ENCODE measurements around the gene CACNA1B.
"Not testable (repeated sequence)": the region's sequence is repeated elsewhere in the genome, so short reads cannot be mapped to it uniquely, and the experiment has no call there.

The CACNA1B gene

DNA sequence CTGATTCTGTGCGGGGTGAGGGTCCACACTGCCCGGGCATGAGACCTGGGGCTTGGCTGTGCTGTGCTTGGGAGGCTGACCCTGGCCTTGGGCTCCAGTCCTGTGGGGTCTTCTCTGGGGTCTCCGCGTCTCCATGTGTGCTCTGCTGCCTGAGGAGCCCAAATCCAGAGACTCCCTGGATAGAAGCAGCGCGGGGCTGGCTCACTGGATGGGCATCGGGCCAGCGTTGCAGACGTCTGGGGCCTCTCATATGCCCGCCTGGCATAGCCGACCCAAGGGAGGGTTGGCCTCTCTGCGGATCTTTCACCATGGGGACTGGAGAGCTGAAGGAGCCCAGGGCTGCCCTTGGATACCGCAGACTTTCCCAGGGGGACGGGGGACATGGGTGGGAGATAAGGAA lies 12.4 kb downstream of the CACNA1B start:
- not testable (repeated sequence) for DNase-seq (ENCODE audit: low spot score)

DNA sequence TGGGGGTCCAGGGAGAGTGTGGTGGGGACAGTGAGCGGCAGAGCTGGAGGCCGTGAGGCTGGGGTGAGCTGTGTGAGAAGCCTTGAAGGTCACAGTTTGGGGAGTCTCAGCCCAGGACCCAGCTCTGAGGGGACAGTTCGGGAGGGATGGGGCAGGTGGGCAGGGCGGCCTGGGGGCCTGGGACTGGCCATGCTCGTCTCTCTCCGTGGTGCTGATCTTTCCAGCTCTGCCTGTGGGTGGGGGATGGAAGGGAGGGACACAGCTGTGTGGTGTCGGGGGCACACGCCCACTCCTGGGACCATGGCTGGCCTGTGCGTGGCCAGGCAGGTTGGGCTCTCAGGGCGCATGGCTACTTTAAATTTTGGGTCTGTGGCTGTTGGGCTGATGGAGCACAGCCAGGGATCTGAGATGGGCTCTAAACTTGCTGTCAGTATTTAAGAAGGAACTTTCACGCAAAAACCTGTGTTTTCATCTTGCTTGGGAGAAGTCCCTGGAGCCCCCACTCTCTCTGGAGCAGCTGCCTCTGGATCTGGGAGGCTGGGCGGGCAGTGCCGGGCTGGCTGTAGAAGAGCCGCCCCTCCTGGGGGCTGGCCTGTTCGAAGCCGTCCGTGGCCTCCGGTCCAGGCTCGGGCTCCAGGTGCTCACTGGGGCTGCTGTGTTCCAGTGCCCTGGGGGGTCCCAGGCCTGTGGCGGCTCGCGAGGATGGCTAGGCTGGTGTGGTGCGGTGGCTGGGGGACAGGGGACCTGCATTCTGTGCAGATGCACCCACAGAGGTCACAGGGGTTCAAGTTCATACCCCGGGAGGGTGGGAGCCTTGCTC lies 13.4 kb downstream of the CACNA1B start:
- DNase-seq (ENCODE audit: low spot score) = not testable (repeated sequence)

DNA sequence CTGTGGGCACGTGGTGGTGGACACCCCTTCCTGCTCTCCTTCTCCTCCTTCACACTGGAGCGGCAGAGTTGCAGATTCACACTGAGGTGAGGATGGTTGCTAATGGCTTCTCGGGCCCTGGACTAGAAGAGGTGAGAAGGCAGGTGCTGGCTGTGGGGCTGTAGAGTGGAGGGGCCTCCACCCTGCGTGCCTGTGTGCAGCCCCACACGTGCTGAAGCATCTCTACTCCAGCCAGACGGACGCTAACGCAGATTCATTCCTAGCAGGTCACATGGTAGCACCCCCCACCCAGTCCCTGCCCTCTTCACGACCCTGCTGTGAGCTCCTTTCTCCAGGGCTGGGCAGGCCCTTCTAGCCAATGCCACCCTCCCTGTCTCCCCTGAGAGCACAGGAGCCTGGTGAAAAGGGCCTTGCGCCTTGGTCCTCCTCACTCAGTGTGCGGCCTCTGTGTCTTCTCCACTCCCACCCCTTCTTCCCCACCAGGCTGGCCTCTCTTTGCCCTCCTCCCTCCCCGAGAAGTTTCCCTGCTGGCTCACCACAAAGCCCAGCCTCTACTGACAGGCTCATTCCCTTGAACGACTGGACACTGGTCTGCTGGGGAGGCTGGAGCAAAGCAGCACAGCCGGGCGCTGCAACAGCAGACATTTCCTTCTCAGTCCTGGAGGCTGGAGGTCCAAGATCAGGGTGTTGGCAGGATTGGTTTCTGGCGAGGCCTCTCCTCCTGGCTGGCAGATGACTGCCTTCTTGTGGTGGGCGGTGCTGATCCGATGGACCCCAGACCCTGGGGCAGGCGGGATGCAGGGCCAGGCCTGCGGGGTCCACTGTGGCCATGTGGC lies 14.2 kb downstream of the CACNA1B start:
- no peak for DNase-seq (ENCODE audit: low spot score)

DNA sequence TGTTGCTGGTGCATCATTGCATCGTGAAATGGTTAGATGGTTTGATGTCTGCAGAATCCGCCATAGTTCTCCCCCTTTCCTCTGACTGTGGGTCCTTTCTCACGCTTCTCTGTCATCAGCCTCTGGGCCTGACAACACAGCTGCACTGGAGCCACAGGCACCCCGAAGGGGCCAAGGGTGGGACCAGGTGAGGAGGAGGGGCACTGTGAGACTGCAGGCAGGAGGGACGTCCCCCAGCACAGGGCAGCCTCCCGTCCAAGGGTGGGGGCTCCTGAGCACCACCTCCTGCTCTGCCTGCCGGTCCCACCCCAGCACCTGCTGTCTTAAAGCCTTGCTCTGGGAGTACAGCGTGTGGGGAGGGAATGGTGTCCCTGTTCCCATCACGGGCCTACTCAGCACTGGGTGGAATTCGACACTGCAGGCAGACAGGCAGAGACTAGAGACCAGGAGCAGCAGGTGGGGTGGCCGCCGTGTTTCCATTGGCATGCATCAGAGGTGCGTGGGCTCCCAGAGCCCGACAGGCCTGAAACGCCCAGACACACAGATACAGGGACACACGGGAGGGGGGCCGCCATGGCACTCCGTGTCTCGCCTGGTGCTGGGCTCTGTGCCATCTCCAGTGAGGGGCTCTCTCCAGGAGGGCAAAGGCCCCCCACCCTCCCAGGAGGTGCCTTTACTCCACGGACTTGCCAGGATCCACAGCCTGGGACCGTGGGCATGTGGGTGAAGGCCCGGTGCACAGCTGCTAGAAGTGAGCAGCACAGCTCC lies 15.0 kb downstream of the CACNA1B start:
- DNase-seq (ENCODE audit: low spot score) = no peak

DNA sequence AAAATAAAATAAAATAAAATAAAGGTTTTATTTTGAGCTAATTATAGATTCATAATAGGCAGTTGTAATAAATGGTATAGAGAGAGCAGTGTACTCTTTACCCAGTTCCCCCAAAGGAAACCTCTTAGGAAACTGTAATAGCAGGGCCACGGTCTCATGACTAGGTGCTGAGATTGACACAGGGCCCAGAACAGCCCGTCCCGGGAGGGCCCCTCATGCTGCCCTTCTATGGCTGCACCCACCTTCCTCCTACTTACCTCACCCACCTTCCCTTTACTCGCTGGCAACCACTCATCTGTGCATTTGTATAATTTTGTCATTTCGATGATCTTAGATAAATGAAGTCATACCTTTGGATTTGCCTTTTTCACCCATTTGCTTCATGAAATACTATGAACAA lies 16.1 kb downstream of the CACNA1B start:
- no peak for DNase-seq (ENCODE audit: low spot score)

DNA sequence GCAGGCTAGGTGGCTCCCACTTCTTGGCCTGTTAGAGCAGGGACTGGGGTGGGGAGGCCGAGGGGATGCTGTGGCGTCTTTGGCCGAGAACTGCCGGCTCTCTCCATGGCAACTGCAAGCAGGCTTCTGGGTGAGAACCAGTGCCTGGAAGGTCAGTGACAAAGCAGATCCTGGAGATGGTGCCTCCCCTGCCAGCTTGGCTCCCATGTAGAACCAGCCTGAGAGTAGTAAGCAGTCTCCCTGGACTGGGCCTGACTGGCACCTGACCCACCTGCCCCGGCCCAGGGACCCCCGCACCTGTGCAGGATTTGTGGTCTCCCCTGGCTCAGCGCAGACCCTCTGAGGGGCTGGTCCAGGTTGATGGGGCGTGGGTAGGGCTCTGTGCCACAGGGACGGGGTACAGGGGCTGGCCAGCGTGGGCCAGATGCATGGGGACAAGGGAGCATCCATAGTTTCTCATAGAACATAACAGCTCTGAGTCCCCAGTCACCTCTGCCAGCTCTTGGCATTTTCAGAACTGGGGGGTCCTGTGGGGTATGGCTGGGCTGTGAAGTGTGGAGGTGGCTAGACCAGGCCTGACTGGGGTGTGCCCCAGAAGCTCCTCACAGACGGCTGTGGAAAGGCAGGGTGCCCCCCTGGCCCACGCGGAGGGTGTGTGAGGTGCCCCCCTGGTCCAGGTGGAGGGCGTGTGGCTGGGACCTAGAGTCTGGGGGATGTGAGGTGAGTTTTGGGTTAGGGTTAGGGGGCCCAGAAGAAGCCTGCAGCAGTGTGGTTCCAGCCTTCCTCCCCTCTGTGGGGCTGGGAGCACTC lies 22.2 kb downstream of the CACNA1B start:
- no peak for DNase-seq (ENCODE audit: low spot score)

DNA sequence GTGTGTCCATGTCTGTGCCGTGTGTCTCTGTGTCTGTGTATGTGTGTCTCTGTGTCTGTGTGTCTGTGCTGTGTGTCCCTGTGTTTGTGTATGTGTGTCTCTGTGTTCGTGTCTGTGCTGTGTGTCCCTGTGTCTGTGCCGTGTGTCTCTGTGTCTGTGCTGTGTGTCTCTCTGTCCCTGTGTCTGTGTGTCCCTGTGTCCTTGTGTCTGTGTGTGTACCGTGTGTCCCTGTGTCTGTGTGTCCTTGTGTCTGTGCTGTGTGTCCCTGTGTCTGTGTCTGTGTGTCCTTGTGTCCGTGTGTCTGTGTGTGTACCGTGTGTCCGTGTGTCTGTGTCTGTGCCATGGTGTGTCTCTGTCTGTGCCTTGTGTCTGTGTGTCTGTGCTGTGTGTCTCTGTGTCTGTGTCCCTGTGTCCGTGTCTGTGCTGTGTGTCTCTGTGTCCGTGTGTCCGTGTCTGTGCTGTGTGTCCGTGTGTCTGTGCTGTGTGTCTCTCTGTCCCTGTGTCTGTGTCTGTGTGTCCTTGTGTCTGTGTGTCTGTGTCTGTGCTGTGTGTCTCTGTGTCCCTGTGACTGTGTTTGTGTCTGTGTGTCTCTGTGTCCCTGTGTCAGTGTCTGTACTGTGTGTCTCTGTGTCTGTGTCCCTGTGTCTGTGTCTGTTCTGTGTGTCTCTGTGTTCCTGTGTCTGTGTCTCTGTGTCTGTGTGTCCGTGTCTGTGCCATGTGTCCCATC lies 23.2 kb downstream of the CACNA1B start:
- no peak for DNase-seq (ENCODE audit: low spot score)

DNA sequence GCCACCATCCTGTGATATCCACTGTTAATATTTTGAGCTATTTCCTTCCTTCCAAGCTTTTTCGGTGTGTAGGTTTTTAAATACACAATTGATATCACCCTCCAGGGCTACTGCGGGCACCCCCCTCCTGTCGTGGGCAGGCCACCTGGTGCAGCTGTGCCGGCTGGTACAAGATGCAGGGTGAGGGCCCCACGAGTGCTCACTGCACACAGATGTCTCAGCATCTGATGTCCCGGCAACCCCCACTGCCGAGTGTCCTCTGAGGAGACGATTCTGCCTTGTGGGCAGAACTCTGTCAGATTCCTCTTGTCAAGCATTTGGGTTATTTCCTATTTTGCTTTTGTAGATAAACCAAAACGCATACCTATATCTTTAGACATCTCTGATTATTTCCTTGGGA lies 25.1 kb downstream of the CACNA1B start:
- DNase-seq (ENCODE audit: low spot score) = no peak

DNA sequence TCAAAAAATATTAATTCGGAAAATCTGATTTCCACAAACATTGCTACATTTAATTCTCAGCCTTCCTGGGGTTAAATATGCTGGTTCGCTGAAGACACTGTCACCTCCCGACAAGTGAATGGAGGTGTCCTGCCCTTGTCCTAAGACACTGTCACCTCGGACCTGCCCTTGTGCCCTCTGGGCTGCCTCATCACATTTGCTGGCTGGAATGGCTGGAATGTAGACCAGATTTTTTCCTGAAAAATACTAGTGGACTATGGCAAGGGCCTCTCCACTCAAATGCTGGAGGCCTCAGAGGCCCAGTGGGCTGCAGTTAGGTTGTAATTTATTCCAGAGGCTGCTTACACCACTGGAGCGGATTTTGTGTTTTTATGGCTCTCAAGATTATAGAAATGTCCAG lies 28.2 kb downstream of the CACNA1B start:
- DNase-seq (ENCODE audit: low spot score) = no peak

DNA sequence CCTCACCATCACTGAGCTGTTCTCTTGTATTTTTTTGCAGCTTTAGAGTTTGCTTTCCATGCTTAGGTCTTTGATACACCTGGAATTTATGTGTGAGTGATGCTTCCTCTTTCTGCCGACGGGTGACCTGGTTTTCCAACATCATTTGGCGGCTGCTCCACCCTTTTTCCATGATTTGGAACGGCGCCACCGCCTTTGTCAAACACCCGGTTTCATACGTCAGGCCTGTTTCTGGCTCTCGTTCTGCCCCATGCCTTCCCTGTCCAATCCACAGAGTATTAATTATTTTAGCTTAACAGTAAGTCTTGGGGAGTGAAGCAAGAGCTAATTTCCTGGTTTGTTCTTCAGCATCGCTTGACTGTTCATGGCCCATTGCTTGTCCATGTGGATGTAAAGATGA lies 30.2 kb downstream of the CACNA1B start:
- DNase-seq (ENCODE audit: low spot score) = no peak

DNA sequence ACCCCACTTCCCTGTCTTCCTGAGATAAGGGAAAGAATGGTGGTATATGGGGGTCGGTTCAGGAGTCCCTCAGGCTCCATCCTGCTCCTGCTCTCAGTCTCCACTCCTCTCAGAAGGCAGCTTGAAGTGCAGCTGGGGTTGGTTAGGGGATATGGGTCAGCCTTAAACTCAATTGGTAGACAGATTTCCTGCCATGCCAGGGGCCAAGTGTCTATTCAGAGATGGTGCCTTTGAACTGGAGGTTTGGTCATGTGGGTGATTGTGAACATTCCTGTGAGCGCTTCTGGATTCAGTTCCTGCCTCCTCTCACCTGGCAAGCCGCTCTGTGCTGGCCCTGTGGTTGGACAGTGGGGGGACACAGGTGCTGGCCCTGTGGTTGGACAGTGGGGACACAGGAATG lies 35.1 kb downstream of the CACNA1B start:
- no peak for DNase-seq (ENCODE audit: low spot score)

DNA sequence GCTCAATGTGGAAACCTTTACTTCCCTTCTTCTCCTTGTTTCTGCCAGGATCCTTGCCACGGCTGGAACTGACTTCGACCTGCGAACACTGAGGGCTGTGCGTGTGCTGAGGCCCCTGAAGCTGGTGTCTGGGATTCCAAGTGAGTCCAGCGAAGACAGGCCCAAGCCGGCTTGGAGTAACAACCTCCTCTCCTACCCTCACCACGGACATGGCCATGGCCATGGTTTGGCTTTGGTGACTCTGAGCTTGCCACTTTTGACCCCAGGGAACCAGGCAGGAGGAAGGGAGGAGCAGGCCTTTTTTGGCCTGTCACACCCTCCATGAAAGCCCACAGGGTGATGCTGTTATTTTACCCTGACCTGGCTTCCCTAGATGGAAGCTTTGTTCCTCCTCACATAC lies 35.5 kb downstream of the CACNA1B start:
- DNase-seq (ENCODE audit: low spot score) = no peak

DNA sequence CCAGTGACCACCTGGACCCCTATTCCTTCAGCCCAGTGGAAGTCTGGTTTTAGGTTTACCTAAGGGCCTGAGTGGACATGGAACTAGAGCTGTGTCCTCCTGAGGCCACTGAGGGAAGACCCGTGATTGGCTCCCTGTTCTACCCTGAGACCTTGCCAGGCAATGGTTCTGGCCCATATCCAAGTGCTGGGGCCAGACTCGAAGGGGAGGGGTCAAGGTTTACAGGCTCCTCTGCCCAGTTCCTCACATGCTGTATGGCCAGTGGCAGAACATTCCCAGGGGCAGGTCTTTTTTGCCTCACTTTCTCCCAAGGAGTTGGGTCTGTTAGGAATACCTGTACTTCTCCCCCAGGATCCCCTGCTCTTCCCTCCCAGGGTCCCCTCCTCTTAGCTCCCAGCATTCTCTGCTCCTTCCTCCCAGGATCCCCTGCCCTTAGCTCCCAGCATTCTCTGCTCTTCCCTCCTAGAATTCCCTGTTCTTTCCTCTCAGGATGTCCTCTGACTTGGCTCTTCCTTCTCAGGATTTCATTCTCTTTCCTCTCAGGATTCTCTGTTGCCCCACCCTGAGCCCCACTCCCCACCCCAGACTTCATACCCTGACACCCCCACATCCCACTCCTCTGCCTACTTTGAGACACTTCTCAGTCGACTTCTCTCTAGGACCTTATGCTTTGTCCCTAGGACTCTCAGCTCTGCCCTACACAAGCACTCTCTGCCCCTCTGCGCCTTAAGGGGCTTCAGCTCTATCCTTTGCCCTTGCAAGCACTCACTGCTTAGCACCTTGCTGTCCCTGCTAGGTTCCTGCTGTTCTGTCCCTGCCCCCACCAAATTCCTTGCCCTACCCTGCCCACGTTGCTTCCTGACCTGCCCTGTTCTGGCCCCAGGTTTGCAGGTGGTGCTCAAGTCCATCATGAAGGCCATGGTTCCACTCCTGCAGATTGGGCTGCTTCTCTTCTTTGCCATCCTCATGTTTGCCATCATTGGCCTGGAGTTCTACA lies 36.5 kb downstream of the CACNA1B start:
- DNase-seq (ENCODE audit: low spot score) = no peak

DNA sequence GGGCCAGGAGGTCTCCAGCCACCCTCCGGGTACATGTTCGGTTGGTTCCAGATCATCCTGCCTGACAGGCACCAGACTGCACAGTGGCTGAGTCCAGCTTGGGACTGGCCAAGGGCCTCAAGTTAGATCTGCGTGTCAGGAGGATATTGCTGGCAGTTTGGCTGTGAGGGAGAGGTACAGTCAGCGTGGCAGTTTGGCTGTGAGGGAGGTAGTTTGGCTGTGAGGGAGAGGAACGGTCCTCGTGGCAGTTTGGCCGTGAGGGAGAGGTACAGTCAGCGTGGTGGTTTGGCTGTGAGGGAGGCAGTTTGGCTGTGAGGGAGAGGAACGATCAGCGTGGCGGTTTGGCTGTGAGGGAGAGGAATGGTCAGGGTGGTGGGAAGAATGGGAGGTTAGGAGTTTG lies 39.0 kb downstream of the CACNA1B start:
- DNase-seq (ENCODE audit: low spot score) = no peak

DNA sequence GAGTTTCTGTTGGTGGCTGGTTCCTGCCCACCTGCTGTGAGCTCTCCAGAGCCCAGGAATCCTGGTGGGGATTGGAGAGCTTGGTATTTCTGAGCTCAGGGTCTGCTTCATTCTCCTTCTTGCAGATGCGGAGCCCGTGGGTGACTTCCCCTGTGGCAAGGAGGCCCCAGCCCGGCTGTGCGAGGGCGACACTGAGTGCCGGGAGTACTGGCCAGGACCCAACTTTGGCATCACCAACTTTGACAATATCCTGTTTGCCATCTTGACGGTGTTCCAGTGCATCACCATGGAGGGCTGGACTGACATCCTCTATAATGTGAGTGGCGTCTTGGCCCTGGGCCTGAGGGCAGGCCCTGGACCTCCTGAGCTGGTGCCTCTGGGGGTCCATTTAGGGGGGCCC lies 39.5 kb downstream of the CACNA1B start:
- DNase-seq (ENCODE audit: low spot score) = no peak

DNA sequence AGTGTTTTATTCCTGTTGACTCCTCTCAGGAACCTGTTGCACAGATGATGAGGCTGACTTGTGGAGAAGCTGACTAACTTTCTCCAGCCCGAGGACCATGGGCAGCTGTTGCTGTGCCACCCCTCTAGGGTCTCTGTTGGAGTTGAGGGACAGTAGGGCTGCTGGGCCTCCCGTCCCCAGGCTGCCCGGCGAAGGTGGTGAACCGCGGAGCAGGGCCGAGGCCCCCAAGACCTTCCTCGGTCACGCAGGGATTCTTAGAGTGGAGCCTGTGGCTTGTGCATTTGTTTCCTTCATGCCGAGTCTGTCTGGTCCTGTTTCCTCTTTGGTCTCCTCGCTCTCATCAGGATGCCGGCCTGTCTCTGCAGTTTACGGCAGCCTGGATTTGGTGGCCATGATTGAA lies 40.2 kb downstream of the CACNA1B start:
- no peak for DNase-seq (ENCODE audit: low spot score)

DNA sequence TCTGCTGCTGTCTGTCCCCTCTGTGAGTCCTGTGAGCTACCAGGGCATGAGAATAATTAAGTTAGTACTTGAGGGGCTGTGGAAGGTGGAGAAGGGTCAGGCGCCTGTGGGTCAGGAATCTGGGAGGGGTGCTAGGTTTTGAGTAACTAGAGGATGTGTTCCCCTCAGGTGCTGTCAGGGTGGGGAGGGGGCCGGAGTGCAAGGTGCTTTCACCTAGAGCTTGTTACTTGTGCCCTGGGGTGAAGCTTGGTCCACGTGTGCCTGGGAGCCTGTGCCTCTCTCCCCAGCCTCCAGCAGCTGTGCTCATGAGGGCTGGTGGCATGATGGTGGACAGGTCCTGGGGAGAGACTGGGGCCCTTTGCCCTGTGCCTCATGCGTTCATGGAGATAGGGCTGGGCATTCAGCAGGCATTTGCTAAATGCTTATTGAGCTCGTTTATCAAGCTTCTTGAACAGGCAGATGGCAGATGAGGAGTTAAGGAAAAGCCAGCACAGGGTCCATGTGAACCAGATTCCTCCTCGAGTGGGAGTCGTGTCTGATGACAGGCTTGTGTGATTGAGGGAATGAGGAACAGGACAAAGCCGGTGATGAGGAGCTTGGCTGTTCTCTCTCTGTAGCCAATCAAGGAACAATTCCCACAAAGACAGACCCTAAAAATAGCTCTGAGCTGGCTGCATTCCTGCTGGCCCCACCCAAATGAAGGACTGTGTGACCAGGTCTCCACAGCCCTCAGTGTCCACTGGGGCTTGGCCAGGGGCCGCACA lies 40.9 kb downstream of the CACNA1B start:
- DNase-seq (ENCODE audit: low spot score) = no peak

DNA sequence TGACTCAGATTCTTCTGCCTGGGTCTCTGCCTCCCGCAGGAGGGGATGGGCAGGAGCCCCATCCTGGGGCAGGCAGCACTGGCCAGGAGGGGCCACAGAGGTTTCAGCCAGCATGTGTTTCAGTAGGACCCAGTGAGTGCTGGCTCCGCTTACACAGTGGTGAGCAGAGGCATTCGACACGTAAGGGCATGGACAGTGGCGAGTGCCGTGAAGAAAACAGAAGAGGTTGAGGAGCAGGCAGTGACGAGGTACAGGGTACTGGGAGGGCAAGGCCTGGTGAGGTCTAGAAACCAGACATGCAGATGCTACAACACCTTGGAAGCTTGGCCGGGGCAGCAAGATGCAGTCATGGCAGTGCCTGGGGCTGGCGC lies 41.5 kb downstream of the CACNA1B start:
- DNase-seq (ENCODE audit: low spot score) = no peak

DNA sequence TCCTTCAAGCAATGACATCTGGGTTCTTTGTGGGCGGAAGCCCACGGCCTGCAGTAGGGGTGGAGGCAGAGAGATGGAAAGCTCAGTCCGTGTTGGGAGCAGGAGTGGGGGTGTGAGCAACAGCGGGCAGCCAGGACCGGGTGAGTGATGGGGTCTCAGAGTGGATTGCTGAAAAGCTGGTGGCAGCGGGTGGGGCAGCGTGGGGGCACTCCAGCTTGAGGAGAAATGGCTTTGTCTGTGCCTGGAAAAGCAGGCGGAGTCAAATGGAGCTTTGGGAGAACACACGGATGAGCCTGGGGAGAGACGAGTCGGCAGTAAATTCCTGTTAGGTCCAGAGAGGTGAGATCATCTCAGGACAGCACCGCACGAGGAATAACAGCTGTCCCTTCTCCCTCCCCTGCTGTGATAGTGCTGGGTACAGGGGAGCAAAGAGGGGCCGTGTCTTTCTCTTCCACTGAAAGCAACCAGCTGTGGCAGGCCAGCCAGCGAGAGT lies 42.1 kb downstream of the CACNA1B start:
- no peak for DNase-seq (ENCODE audit: low spot score)

All from NAMALWA (cell line).